A673 (cell line): ENCODE measurements around the gene KRI1. TPM values are rescaled to one million over a fixed set of nuclear protein-coding genes. Genes with fewer than 3 reads are reported as not detected.
"Not testable (repeated sequence)": the region's sequence is repeated elsewhere in the genome, so short reads cannot be mapped to it uniquely, and the experiment has no call there.

Experiments
- BruUV-seq: library from RNA; stranded (reverse); fragments of 400-500 nt; replicated peaks from 2 replicates; lab custom pipeline; 2021; lab: Mats Ljungman, UMichigan
- CTCF ChIA-PET: fragments of 300-600 bp; sonication (Branson Sonifier 250); formaldehyde crosslinking; loops from one replicate; lab custom pipeline; 2022; ENCODE audit warnings: antibody characterized with exemption; lab: Charles Lee
- POLR2A ChIA-PET: fragments of 300-600 bp; sonication (Branson Sonifier 250); formaldehyde crosslinking; loops from one replicate; lab custom pipeline; 2022; ENCODE audit warnings: antibody characterized with exemption; ENCODE audit not compliant: low non-redundant PET; lab: Charles Lee
- DNase-seq: peaks from one replicate; pipeline ENCODE4 v3.0.0-alpha.2; 2015; ENCODE audit warnings: low spot score
- H3K27ac ChIP-seq: fragments of 200-600 bp; sonication (generic); 2 replicates; pipeline ENCODE4 v1.5.1; 2016; ENCODE audit warnings: mixed run types, low read depth, mild to moderate bottlenecking, mixed read lengths, antibody characterized with exemption, low read length; ENCODE audit not compliant: poor library complexity, severe bottlenecking
- H3K27me3 ChIP-seq: fragments of 200-600 bp; sonication (generic); replicated peaks from 2 replicates; pipeline ENCODE4 v1.6.1; 2017; ENCODE audit warnings: mixed run types, low read depth, mild to moderate bottlenecking, mixed read lengths, antibody characterized with exemption, low read length; ENCODE audit not compliant: insufficient read depth, poor library complexity
- H3K36me3 ChIP-seq: fragments of 200-600 bp; sonication (generic); 2 replicates; pipeline ENCODE4 v1.6.1; 2016; ENCODE audit warnings: mixed run types, mild to moderate bottlenecking, mixed read lengths, antibody characterized with exemption, low read length; ENCODE audit not compliant: insufficient read depth, poor library complexity, severe bottlenecking
- H3K4me1 ChIP-seq: fragments of 200-600 bp; sonication (generic); 2 replicates; pipeline ENCODE4 v1.6.1; 2017; ENCODE audit warnings: mixed run types, mild to moderate bottlenecking, mixed read lengths, antibody characterized with exemption, low read length; ENCODE audit not compliant: insufficient read depth, poor library complexity, severe bottlenecking
- H3K4me3 ChIP-seq: fragments of 200-600 bp; sonication (generic); 2 replicates; pipeline ENCODE4 v1.5.1; 2016; ENCODE audit warnings: low read depth, mixed run types, mild to moderate bottlenecking, mixed read lengths, low read length; ENCODE audit not compliant: poor library complexity, severe bottlenecking
- H3K9me3 ChIP-seq: fragments of 200-600 bp; sonication (generic); 2 replicates; pipeline ENCODE4 v1.6.1; 2016; ENCODE audit warnings: mixed run types, low read depth, mild to moderate bottlenecking, mixed read lengths, antibody characterized with exemption, low read length; ENCODE audit not compliant: poor library complexity, severe bottlenecking
- CTCF ChIP-seq: fragments of 300-800, 200-600 bp; sonication (generic); conservative IDR thresholded peaks from 2 replicates; pipeline ENCODE4 v1.5.1; 2017; ENCODE audit warnings: low read depth, mild to moderate bottlenecking, antibody characterized with exemption, low read length, moderate library complexity, mixed read lengths
- EZH2 ChIP-seq: fragments of 200-600 bp; sonication (generic); IDR thresholded peaks from 2 replicates; pipeline ENCODE4 v1.6.1; 2017; ENCODE audit warnings: borderline replicate concordance, low read depth, mild to moderate bottlenecking, mixed read lengths, antibody characterized with exemption, low read length; ENCODE audit not compliant: poor library complexity, severe bottlenecking
- intact Hi-C: fragments of 100-400 bp; cut with micrococcal nuclease; formaldehyde crosslinking; loops from one replicate; pipeline ENCODE4 v1.10.0; 2022; ENCODE audit not compliant: unreplicated experiment
- total RNA-seq: library from RNA; stranded (reverse); gene quantifications from 2 replicates; pipeline ENCODE4 v1.2.3, GENCODE V29; 2021

Gene KRI1
- total RNA-seq, 1 experiment from 2014 or later = 47.8 TPM

GRCh38 chr19:10532457-10532856 is 33.4 kb downstream of the KRI1 start:
- Histone ChIP-seq H3K4me3 (no peak overlapping the region), H3K4me1 (no peaks in the 10 kb centered on the region), H3K27me3 (no peaks in the 10 kb centered on the region), H3K27ac (no peak overlapping the region), H3K9me3 (no peaks in the 10 kb centered on the region), H3K36me3 (no peaks in the 10 kb centered on the region)
- TF ChIP-seq EZH2 (no peak), CTCF (no peak)
- BruUV-seq = no TSS peak
- CTCF ChIA-PET = no interaction called here
- intact Hi-C loops = no loop called here
- no peak for DNase-seq
- POLR2A ChIA-PET = no interaction called here

GRCh38 chr19:10526887-10527286 is 38.9 kb downstream of the KRI1 start:
- intact Hi-C loops, H3K4me3 ChIP-seq, DNase-seq, CTCF ChIA-PET, POLR2A ChIA-PET, H3K9me3 ChIP-seq, H3K36me3 ChIP-seq, H3K4me1 ChIP-seq, H3K27me3 ChIP-seq, H3K27ac ChIP-seq, BruUV-seq: not testable (repeated sequence)

- POLR2A ChIA-PET = no interaction called here
These were observed 40.2 kb downstream of the KRI1 start for GRCh38 chr19:10525636-10526035.

More at GRCh38 chr19:10525636-10526035, 40.2 kb downstream of the KRI1 start:
- TF ChIP-seq EZH2 (no peak), CTCF (no peak)
- H3K36me3 ChIP-seq = no peaks in the 10 kb centered on the region
- H3K27me3 ChIP-seq = no peaks in the 10 kb centered on the region
- CTCF ChIA-PET = no interaction called here
- DNase-seq = no peak
- H3K27ac ChIP-seq = no peak overlapping the region
- H3K4me3 ChIP-seq = no peak overlapping the region
- BruUV-seq = no TSS peak
- no peaks in the 10 kb centered on the region for H3K4me1 ChIP-seq
- intact Hi-C loops = no loop called here
- no peaks in the 10 kb centered on the region for H3K9me3 ChIP-seq
